Fibroblast of lung (primary cell): Measurements from ENCODE around the gene STEAP1.

Experiments used
- CTCF ChIP-seq, 2 donors: IDR thresholded peaks in 1 of 2; conservative IDR thresholded peaks in 1 of 2; 1 replicate in 1 of 2; 2 replicates in 1 of 2; pipeline ENCODE4 v1.5.1; 2011 to 2012; ENCODE audit warnings: low read length in 2 of 2, control low read depth in 1 of 2, inconsistent platforms in 1 of 2, low read depth in 1 of 2, mild to moderate bottlenecking in 1 of 2
- EZH2 ChIP-seq: IDR thresholded peaks from 2 replicates; pipeline ENCODE4 v1.5.1; 2012; ENCODE audit warnings: low read length, control low read depth, mild to moderate bottlenecking; ENCODE audit errors: missing control alignments

- TF ChIP-seq CTCF (conservative IDR thresholded peaks at IDR 0.05 in 1 of 2, IDR thresholded peaks at IDR 0.05 in 1 of 2; ENCODE audit: low read depth in 1 of 2, low read length in 2 of 2) (no peak), EZH2 (no peak)
These were observed 55.5 kb downstream of the STEAP1 start for GRCh38 chr7:90209776-90210175.
